Stimulated activated CD8-positive, alpha-beta memory T cell treated with anti-CD3 and anti-CD28 coated beads, Interleukin-4, amount 100 ng/mL, for 1 hour (primary cell): ENCODE measurements around the gene CCDC191.

Experiments used
- DNase-seq, 2 donors: peaks; one replicate each; pipeline ENCODE4 v3.0.0-alpha.2; 2020; ENCODE audit warnings: low read depth in 2 of 2, low spot score in 1 of 2

The CCDC191 gene, protein sequence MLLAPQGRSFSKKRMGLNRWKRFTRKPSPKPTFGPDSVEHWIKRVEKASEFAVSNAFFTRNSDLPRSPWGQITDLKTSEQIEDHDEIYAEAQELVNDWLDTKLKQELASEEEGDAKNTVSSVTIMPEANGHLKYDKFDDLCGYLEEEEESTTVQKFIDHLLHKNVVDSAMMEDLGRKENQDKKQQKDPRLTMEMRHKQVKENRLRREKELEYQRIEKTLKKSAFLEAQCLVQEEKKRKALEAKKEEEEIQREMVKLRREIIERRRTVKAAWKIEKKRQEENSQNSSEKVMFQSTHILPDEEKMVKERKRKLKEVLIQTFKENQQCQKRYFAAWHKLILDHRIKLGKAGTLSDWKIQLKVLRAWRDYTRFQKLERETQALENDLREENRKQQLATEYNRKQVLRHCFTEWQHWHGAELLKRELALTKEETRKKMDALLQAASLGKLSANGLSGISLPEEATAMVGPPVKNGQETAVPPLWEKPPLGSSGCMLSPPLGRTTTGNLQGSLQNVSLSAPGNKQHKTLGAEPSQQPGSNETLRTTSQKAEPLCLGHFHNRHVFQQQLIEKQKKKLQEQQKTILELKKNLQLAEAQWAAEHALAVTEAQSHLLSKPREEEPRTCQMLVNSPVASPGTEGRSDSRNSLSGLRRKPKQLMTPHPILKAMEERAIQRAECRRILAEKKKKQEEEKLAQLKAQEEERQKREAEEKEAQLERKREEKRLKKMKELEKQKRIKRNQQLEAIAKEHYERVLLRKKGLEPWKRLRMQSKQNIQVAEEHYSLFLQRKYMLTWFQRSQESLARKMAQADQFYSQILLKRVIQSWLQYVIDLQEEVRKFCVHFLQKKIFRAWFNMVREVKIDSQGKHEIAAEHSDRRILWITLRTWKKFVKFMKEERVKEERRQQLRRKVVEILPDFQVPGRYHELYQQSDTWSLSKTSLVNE

DNA sequence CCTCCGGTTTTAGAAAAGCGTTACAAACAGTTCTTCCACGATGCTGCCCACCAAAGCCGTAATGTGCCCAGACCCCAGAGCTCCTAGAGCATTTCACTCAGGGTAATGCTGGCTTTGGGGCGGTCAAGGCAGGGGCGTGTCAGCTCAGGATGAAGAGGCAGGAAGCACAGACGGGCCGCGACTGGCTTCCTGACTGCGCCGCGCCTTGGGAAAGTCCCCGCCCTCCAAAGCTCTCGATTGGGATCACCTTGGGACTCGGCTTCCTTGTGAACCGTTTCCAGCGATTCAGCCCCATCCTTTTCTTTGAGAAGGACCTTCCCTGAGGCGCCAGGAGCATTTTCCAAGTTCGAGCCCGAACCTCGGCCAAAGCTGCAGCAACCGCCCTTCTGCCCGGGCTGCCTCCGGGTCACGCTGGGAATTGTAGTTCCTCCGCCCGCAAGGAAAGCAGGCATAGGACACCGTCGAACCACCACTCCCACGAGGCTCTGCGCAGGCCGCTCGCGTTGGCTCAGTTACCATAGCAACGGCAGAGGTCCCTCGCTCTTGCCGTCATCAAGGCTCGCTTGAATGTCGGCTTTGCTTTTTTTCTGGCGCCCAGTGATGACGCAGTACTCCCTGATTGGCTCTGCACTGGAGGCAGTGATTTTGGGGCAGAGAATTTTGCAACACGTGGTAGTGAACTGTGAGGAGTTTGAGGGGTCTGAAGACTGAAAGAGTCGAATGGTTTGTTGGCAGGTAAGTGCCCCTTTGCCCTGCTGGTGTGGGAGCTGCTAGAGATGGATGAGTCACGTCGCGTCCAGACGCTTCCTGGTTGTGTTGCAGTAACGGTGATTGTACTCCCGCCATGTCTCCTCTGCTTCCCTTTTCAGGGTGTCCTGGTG, at the start of gene CCDC191, which contains the start of gene QTRT2:
CCDC191 (minus strand) TSS at position 397 of the 881 bp plus-strand sequence; CDS start at position 337, 60 bp downstream.
QTRT2 (plus strand) TSS at position 608 of the 881 bp plus-strand sequence. CDS start 8,521 bp downstream, outside the sequence.
- peak; percentile 97 to 99 for DNase-seq

DNA sequence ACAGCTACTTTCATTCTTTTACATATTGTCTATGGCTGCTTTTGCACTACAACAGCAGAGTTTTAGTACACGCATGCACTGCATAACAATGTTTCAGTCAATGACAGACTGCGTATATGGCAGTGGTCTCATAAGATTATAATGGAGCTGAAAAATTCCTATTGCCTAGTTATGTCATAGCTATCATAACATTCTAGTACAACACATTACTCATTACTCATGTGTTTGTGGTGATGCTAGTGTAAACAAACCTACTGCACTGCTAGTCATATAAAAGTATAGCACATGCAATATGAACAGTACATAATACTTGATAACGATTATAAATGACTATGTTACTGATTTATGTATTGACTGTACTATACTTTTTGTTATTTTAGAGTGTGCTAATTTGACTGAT, 48.1 kb upstream of the CCDC191 start:
- no peak for DNase-seq

DNA sequence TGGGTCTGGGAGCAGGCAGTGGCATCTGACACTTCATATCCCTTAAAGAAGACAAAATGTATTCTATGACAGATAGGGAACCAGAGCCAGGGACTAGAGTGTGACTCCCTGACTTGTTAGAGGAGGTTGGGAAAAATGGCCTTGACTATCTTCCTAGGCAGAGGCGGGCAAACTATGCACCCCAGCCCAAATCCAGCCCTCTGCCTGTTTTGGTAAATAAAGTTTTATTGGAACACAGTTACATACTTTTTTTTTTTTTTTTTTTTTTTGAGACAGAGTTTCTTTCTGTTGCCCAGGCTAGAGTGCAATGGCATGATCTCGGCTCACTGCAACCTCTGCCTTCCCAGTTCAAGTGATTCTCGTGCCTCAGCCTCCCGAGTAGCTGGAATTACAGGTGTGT, 47.5 kb upstream of the CCDC191 start:
- no peak for DNase-seq

DNA sequence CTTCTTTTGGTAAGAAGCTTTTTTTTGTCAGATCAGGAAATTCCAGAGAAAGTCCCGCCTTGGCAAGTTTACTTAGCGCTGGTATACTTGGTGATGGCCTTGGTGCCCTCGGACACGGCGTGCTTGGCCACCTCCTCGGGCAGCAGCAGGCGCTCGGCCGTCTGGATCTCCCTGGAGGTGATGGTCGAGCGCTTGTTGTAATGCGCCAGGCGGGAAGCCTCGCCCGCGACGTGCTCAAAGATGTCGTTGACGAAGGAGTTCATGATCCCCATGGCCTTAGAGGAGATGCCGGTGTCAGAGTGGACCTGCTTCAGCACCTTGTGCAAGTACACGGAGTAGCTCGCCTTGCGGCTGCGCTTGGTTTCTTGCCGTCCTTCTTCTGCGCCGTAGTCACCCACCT, 46.9 kb upstream of the CCDC191 start:
- no peak for DNase-seq

DNA sequence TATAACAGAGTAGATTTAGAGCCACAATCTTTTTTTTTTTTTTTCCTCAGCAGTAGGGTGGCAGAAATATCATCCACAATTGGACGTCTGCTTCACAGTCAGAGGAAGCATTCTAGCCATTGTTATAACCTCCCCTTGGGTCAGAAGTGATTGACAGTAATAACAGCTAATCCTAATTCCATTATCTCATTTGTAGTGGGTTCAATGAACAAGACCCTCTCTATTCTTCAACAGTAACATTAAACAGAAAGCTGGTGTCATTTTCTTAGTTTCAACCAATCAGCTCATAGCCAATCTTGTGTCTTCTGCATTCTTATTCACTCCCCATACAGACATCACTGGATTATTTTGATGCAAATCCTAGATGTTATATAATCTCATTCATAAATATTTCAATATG, 44.8 kb upstream of the CCDC191 start:
- DNase-seq = no peak

DNA sequence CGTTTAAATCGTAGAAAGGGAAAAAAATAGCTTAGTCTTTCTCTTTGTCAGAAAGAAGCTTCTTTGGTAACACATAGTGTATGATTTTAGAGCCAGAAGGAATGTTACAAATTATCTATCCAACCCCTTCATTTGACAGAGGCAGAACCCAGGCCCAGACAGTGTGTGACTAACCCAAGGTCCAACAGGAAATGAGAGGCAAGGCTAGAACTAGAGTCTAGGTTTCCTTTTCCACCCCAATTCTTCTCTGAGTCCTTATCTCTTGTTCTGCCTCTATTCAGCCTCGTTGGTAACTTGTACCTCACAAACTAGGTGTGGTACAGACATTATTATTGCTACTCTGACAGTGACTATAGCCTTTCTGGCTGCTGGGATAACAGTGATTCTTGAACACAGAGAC, 39.5 kb upstream of the CCDC191 start:
- DNase-seq = no peak

DNA sequence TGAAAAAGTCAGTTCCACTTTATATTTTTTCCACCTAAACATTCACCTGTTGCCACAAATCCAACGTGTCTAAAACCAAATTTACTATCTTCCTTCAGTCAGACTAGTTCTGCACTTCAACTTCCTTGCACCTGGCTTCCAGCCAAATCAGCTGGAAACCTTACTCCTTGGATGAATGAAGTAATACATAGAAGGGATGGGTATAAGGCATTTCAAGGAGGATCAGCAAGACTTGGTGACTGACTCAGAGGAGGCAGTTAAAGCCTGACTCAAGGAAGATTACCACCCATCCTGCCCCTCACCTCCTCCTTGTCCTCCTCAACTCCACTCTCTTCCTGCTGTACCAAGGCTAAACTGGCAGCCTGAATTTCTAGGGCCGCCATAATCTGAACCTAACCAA, 37.3 kb upstream of the CCDC191 start:
- DNase-seq = no peak

DNA sequence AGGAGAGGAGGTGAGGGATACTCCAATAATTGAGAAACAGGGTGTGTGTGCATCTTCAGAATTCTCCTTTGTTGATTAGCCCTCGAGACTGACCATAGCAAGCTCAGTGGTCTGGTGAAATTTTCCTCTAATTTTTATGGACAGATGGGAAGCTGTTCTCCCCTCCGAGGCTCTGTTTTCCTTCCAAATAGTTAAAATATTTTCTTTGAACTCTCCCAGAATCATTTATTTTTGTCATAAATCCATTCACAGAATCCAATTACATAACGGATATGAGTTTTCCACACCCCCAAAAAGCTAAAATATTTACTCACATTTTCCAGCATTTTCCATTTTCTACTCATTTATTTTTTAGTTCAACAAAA, 36.7 kb upstream of the CCDC191 start:
- DNase-seq = no peak

DNA sequence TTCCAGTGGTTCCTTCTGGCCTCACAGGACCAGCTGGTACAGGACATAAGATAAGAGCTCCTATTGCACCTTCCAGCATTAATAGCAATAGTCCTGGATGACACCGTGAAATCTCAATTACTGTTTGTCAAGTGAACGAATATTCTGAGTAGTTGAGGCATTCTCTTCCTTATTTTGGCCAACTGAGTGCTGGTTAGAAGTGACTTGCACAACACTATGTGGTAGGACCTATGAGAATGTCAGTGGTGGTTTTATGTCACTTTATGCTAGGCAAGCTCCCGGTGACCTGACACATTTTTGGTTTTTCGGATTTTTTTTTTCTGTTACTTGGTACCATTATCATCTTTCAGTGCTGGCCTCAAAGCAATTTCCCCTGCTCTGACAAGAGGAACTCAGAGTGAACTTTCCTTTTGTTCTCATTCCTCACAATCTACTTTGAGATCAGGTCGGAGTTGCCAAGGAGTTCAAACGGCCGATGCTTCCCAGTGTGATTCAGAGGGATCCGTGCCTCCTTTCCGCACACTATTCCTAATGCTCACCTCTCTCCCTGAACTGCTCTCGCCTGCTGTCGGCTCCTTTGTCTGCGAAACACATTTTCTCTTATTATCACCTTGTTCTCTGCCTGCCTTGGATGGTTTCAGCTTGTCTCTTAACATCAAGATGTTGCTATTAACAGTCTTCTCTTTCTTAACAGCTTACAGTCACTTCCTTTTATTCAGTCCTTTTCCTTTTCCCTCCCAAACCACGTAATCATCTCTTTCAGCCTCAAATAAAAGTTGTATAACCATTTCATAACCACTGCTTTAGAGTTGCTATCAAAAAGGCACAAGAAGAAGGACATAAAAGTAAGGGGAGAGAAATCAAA, 36.1 kb upstream of the CCDC191 start:
- DNase-seq = no peak

DNA sequence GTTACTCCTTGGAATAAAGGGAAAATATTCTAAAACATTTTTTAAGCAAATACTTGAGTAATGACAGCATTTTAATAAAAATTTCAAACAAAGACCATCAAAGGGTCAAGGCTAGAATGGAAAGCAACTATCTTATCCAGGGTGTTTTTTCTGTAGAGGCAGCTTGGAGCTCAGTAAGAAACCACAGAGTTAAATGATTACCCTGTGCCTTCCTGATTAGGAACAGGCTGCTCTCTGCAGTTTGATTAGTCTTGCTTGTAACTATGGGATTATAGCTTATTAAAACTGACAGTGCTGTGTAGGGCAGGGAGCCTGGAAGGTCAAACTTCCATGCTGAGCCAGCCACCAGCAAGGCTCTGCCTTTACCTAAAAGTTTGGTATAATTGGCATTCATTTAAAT, 33.3 kb upstream of the CCDC191 start:
- DNase-seq = no peak

DNA sequence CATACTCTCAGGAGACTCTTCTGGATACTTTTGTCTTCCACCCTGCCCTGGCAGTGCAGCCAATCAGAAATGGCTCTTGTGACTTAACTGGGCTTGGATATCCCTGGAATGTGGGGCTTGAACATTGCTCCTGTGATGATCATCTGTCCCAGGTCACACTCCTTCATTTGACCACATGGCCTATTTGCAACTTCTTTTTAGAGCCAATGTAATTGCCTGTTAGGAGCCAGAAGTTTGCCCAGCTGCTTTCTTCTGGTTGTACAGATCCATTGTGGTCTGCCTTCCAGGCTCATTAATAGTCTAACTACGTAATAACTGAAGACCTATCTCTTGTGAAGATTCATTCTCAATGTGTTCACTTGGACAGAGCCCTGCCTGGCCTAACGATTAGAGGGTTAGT, 30.0 kb upstream of the CCDC191 start:
- no peak for DNase-seq

DNA sequence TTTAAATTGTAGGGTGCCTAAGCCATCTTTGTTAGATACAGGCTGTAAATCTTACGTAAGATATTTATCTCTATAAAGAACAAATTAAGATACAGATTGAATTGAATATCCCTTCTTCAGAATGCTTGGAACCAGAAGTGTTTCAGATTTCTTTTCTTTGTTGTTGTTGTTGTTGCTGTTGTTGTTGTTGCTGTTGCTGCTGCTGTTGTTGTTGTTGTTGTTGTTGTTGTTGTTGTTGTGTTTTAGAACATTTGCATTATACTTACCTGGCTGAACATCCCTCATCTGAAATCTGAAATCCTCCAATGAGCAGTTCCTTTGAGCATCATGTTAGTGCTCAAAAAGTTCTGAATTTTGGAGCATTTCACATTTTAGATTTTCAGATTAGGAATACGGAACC, 26.8 kb upstream of the CCDC191 start:
- no peak for DNase-seq

DNA sequence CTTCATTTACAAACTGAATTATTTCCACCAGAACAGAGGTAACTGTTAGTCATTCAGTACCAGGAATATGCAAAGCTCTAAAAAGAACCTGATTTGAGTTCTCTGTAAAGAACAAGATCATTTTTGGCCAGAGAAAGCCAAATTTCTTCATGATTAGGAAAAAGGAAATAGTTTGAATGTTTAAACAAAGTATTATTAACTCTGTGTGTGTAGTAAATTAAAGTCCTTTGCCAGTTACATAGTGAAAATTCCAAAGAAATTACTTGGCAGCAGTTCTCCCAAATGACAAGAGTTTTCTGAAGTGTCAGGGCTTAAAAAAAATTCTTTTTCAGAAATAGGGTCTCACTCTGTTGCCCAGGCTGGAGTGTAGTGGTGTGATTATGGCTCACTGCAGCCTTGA, 24.7 kb upstream of the CCDC191 start:
- DNase-seq = no peak

DNA sequence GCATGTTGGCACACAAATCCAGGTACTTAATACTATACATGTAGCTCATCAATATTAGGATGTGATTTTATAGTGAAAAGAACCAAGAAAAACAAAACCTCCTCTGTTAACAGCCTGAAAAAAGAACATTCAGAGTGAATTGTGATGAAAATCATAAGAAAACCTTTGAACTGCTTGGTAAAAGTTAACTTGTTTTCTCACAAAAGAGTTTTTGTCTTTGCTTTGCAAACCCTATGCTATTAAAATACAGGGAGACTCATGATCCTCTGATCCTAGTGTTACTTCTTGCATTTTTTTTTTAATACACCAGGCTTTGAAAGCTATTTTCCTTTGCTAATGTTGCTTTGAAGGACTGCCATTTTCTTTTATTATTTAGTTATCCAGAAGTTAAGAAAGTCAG, 23.9 kb upstream of the CCDC191 start:
- no peak for DNase-seq

DNA sequence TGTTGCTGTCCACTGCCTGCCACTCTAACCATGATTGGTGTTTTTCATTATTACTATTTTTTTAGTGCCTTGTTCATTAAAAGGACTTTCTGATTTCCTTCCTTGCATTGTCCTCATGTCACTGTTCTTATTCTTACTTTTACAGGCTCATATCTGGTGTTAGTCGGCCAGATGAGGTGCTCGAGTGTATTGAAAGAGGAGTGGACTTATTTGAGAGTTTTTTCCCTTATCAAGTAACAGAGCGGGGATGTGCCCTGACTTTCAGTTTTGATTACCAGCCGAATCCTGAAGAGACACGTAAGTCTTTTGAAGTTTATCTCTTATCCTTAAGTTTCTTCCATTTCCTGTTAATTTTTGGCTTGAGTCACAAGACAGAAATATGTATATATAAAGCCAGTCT, 23.4 kb upstream of the CCDC191 start:
- no peak for DNase-seq

DNA sequence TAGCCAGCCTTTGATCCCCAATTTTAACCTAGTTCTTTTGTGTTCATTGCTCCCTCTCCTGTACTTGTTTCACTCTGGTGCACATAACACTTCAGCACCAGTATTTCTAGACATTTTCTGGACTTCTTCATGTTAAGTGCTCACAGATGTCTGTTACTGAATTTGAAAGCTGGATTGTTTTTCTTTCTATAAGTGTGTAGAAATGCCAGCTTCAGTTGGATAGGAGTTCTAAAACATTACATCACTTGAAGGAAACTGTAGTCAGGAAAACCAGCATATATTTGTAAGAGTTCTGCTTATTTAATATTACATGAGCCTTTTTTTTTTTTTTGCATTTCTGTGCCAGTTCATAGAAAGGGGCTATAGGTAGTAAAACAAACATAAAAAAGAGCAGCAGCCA, 21.8 kb upstream of the CCDC191 start:
- DNase-seq = no peak

DNA sequence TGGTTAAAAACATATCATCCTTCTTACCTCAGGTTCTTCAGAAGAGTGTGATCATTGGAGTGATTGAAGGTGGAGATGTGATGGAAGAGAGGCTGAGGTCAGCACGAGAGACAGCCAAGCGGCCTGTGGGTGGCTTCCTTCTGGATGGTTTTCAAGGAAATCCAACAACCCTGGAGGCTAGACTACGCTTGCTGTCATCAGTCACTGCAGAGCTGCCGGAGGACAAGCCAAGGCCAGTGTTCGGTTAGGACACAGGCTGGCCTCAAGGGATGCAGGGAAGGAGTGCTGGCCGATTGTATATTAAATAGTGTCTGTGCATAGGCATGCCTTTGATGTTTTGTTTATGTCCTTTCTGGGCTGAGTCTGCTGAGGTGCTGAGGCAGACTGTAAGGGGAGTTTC, 20.4 kb upstream of the CCDC191 start:
- no peak for DNase-seq

DNA sequence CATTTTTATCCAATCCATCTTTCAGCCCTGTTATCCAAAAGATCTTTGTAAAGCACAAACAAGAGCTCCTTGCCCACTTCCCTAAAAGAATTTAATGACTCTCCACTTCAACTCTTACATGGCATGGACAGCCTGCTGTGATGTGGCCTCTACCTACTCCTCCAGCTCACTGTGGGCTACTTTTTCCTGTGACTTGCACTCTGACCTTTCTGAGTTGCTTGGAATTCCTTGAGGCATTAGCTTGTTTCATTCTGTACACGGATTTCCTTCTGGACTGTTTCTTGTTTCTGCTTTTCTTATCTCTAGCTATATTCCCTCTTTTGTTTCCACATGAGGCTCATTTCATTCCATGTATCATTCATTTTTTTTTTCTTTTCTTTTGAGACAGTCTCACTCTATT, 15.5 kb upstream of the CCDC191 start:
- no peak for DNase-seq

DNA sequence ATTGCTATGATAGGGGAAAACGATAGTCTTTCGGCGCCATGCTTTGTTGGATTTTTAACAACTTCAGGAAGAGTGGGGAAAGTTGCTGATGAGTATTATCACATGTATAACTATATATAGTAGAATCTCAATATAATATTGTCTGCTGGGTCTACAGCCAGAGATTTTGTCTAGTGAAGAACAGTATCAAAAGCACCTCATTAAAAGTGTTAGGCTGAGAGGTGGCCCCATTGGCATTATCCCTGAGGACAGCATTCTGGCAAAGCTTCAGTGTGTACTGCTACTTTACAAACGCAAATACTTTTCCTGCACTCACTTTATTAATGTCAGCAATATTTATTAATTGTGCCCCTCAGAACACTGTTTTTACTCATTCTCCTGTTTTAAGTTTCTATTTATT, 12.0 kb upstream of the CCDC191 start:
- no peak for DNase-seq

DNA sequence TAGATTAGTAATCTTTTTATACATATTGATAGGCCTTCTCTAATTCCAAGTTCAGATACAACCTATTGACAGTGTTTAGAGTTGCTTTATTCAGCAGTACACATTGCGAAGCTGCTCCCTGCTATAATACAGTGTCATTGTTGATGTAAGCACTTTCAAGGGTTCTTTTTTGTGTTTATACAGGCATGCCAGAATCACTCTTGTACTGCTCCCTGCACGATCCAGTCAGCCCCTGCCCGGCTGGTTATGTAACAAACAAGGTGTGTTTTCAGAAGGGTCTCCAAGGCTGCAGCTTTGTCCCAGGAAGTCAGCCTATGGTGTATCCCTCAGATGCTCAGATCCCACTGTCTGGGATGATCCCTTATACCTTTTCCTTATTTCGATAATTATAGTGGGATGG, 11.5 kb upstream of the CCDC191 start:
- DNase-seq = no peak
